ENCODE measurements around the gene PSAT1. TPM values are rescaled to one million over a fixed set of nuclear protein-coding genes. Genes with fewer than 3 reads are reported as not detected.

The PSAT1 gene
- total and polyA plus RNA-seq, 2 experiments from 2014 or later, result 120 to 149 TPM

DNA sequence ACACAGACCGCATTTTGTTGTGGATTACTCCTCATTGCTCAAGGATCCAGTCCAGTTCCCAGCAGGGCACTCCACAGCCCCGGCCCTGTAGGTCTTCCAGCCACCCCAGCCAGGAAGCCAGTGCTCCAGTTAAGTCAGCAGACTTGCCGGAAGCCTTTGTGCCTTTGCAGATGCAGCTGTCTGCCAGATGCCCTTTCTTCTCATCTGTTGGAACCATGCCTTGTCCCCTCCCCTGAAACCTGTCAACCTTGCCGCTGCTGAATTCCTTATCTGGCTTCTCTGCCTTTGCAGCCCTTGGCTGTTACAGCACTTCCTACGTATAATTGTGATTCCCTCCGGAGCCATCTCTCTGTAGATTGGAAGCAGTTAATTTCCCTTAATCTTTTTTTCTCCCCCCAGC is 28.4 kb downstream of the PSAT1 start:
- H3K27ac ChIP-seq, result peak overlapping the region; percentile 1
- H3K27me3 ChIP-seq, result no peaks in the 10 kb centered on the region
- H3K36me3 ChIP-seq (replicated peaks; ENCODE audit: insufficient read depth, low read depth), result no peaks in the 10 kb centered on the region
- H3K4me1 ChIP-seq (ENCODE audit: insufficient read depth), result no peaks in the 10 kb centered on the region
- H3K79me2 ChIP-seq, result no peaks in the 10 kb centered on the region
- no peak overlapping the region for H3K4me3 ChIP-seq
- peak; percentile 51 for DNase-seq (ENCODE audit: low spot score)
- H3K9me3 ChIP-seq (ENCODE audit: low read depth), result no peaks in the 10 kb centered on the region
- no peak for TF ChIP-seq EZH2phosphoT487 (IDR thresholded peaks at IDR 0.05; ENCODE audit: low read depth, severe bottlenecking, unreplicated experiment)
- TF ChIP-seq EZH2 (IDR thresholded peaks at IDR 0.05; ENCODE audit: borderline replicate concordance), result no peak
- TF ChIP-seq CTCF (IDR thresholded peaks at IDR 0.05; ENCODE audit: poor library complexity), result no peak
- H4K20me1 ChIP-seq (ENCODE audit: insufficient read depth, poor library complexity, severe bottlenecking), result no peaks in the 10 kb centered on the region
- H3K4me2 ChIP-seq, result no peak overlapping the region
- H3K9me2 ChIP-seq (replicated peaks; ENCODE audit: insufficient read depth), result no peaks in the 10 kb centered on the region
- WGBS (ENCODE audit: low lambda C conversion rate, missing lambda C conversion rate), result 44% methylated on average over 6 of the region's 6 CpGs
- H2AFZ ChIP-seq, result no peak overlapping the region

- WGBS (ENCODE audit: low lambda C conversion rate, missing lambda C conversion rate), result 53% methylated on average over 5 of the region's 5 CpGs
- TF ChIP-seq EZH2 (IDR thresholded peaks at IDR 0.05; ENCODE audit: borderline replicate concordance) (no peak), CTCF (IDR thresholded peaks at IDR 0.05; ENCODE audit: poor library complexity) (no peak), EZH2phosphoT487 (IDR thresholded peaks at IDR 0.05; ENCODE audit: low read depth, severe bottlenecking, unreplicated experiment) (no peak)
- no peaks in the 10 kb centered on the region for H3K9me3 ChIP-seq (ENCODE audit: low read depth)
Measured at GRCh38 chr9:78325846-78326360, 29.0 kb downstream of the PSAT1 start.

DNA sequence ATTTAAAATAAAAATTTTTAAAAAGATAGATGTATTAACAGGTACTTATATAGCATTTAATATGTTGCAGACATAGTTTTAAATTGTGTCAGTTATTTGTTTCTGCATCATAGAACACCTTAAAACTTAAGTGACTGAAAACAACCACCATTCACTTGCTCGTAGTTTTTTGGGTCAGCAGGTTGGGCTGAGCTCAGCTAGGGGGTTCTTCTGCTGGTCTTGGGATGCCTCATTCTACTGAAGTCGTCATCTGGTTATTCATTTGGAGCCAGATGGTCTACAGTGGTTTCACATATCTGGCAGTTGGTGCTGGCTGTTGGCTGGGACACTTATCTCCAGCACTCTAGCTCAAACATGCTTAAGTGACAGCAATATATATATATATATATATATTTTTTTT is 29.6 kb downstream of the PSAT1 start:
- H2AFZ ChIP-seq, result no peak overlapping the region
- no peaks in the 10 kb centered on the region for H3K9me3 ChIP-seq (ENCODE audit: low read depth)
- no peak overlapping the region for H3K27ac ChIP-seq
- H3K36me3 ChIP-seq (replicated peaks; ENCODE audit: insufficient read depth, low read depth), result no peaks in the 10 kb centered on the region
- TF ChIP-seq EZH2 (IDR thresholded peaks at IDR 0.05; ENCODE audit: borderline replicate concordance), result no peak
- no peak for TF ChIP-seq EZH2phosphoT487 (IDR thresholded peaks at IDR 0.05; ENCODE audit: low read depth, severe bottlenecking, unreplicated experiment)
- TF ChIP-seq CTCF (IDR thresholded peaks at IDR 0.05; ENCODE audit: poor library complexity), result no peak
- no peaks in the 10 kb centered on the region for H4K20me1 ChIP-seq (ENCODE audit: insufficient read depth, poor library complexity, severe bottlenecking)
- H3K4me1 ChIP-seq (ENCODE audit: insufficient read depth), result no peaks in the 10 kb centered on the region
- DNase-seq (ENCODE audit: low spot score), result no peak
- WGBS (ENCODE audit: low lambda C conversion rate, missing lambda C conversion rate), result 92% methylated on average over 2 of the region's 2 CpGs
- H3K27me3 ChIP-seq, result no peaks in the 10 kb centered on the region
- no peak overlapping the region for H3K4me3 ChIP-seq
- H3K79me2 ChIP-seq, result no peaks in the 10 kb centered on the region
- no peak overlapping the region for H3K4me2 ChIP-seq
- H3K9me2 ChIP-seq (replicated peaks; ENCODE audit: insufficient read depth), result no peaks in the 10 kb centered on the region

More at GRCh38 chr9:78325846-78326360, 29.0 kb downstream of the PSAT1 start:
- no peaks in the 10 kb centered on the region for H4K20me1 ChIP-seq (ENCODE audit: insufficient read depth, poor library complexity, severe bottlenecking)
- no peaks in the 10 kb centered on the region for H3K27me3 ChIP-seq
- no peaks in the 10 kb centered on the region for H3K9me2 ChIP-seq (replicated peaks; ENCODE audit: insufficient read depth)
- H3K79me2 ChIP-seq, result no peaks in the 10 kb centered on the region
- H3K4me1 ChIP-seq (ENCODE audit: insufficient read depth), result no peaks in the 10 kb centered on the region
- no peaks in the 10 kb centered on the region for H3K36me3 ChIP-seq (replicated peaks; ENCODE audit: insufficient read depth, low read depth)
- H3K4me2 ChIP-seq, result no peak overlapping the region
- DNase-seq (ENCODE audit: low spot score), result no peak
- no peak overlapping the region for H3K4me3 ChIP-seq
- H2AFZ ChIP-seq, result no peak overlapping the region
- no peak overlapping the region for H3K27ac ChIP-seq

Measured in hepatocyte (in vitro differentiated cells).